LNCAP (cell line): Measurements from ENCODE around the gene CCDC146.

Experiments used
- TF ChIP-seq, protein P1 (sequence below): fragments of 450-650 bp; IDR thresholded peaks from 2 replicates; pipeline ENCODE4 v1.5.1; 2017; ENCODE audit warnings: mild to moderate bottlenecking

CCDC146 gene

DNA sequence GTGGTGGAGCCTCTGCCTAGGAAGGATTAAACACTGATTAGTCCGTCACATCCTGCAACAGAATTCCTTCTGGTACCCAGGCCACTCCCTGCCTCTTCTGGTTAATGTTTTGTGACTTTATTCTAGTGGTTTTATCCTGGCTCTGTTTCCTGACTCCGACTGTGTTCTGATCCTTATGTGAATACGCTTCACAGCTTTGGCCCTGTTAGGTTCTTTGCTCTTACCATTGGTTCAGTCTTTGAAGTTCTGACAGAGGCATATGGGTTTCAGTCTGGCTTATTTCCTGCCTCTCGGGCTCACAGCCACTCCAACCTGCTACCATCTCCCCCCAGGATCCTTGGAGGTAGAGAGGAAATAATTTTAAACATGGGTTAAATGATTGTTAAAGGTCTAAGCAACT lies 100.4 kb downstream of the CCDC146 start:
- TF ChIP-seq, protein P1, sequence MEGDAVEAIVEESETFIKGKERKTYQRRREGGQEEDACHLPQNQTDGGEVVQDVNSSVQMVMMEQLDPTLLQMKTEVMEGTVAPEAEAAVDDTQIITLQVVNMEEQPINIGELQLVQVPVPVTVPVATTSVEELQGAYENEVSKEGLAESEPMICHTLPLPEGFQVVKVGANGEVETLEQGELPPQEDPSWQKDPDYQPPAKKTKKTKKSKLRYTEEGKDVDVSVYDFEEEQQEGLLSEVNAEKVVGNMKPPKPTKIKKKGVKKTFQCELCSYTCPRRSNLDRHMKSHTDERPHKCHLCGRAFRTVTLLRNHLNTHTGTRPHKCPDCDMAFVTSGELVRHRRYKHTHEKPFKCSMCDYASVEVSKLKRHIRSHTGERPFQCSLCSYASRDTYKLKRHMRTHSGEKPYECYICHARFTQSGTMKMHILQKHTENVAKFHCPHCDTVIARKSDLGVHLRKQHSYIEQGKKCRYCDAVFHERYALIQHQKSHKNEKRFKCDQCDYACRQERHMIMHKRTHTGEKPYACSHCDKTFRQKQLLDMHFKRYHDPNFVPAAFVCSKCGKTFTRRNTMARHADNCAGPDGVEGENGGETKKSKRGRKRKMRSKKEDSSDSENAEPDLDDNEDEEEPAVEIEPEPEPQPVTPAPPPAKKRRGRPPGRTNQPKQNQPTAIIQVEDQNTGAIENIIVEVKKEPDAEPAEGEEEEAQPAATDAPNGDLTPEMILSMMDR: no peak

GRCh38 chr7:77223261-77223660 lies 100.8 kb downstream of the CCDC146 start:
- TF ChIP-seq, protein P1: no peak

GRCh38 chr7:77226357-77226839 lies 104.0 kb downstream of the CCDC146 start:
- TF ChIP-seq, protein P1: no peak

GRCh38 chr7:77232467-77232866 lies 110.1 kb downstream of the CCDC146 start:
- TF ChIP-seq, protein P1: no peak

DNA sequence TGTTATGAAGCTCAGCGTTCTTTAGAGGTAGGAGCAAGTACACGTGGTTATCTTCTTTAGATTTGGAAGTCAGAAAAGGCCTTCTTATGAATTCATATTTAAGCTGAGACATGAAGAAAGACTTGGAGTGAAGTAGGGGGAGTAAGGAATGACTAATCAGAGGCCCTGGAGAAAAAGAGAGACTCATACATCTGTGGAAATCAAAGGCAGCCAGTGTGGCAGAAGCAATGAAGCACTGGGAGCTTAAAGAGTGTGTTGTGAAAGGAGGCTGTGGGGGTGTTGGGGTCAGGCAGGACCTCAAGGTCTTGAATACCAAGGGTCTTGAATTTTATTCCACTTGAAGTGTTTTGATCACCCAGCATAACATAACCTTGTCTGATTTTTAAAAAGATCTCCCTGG lies 112.9 kb downstream of the CCDC146 start:
- TF ChIP-seq, protein P1: no peak

- TF ChIP-seq, protein P1: no peak
Observed at GRCh38 chr7:77238703-77239136, 116.3 kb downstream of the CCDC146 start.

GRCh38 chr7:77239471-77239870 lies 117.1 kb downstream of the CCDC146 start:
- TF ChIP-seq, protein P1: no peak

GRCh38 chr7:77242068-77242467 lies 119.7 kb downstream of the CCDC146 start:
- TF ChIP-seq, protein P1: no peak
